Kidney (tissue), 14 donors: Measurements from ENCODE around the gene CCDC86. TPM values are rescaled to one million over a fixed set of nuclear protein-coding genes. Genes with fewer than 3 reads are reported as not detected.

ENCODE experiments used
- DNase-seq, 5 donors: peaks; one replicate each; pipeline ENCODE4 v3.0.0-alpha.2; 2013 to 2020
- FAIRE-seq: peaks from 2 replicates; lab custom pipeline; 2012; peaks lifted over from hg19 to GRCh38; lab: Jason Lieb, UNC
- H3K27ac ChIP-seq, 2 donors: one replicate each; pipeline ENCODE4 v1.7.0; 2013; ENCODE audit warnings: low read depth in 2 of 2, low read length in 2 of 2, inconsistent platforms in 1 of 2
- H3K27me3 ChIP-seq: one replicate; pipeline ENCODE4 v1.7.1; 2013; ENCODE audit warnings: low read length, inconsistent platforms; ENCODE audit not compliant: control insufficient read depth, insufficient read depth
- H3K36me3 ChIP-seq, 3 donors: one replicate each; pipeline versions ENCODE4 v1.7.0 to v1.7.1; 2013; ENCODE audit warnings: low read length in 3 of 3, control low read depth in 1 of 3, inconsistent platforms in 1 of 3; ENCODE audit not compliant: insufficient read depth in 3 of 3, control insufficient read depth in 2 of 3
- H3K4me1 ChIP-seq, 3 donors: one replicate each; pipeline versions ENCODE4 v1.7.0 to v1.7.1; 2013; ENCODE audit warnings: low read length in 3 of 3, inconsistent platforms in 1 of 3, low read depth in 1 of 3; ENCODE audit not compliant: control insufficient read depth in 2 of 3, insufficient read depth in 2 of 3
- H3K4me3 ChIP-seq, 3 donors: one replicate each; pipeline versions ENCODE4 v1.7.0 to v1.8.1; 2013; ENCODE audit warnings: low read length in 3 of 3, control low read depth in 1 of 3, inconsistent platforms in 1 of 3
- H3K9ac ChIP-seq, 3 donors: one replicate each; pipeline versions ENCODE4 v1.7.0 to v1.7.1; 2013; ENCODE audit warnings: low read length in 3 of 3, control low read depth in 1 of 3, inconsistent platforms in 1 of 3
- H3K9me3 ChIP-seq, 3 donors: one replicate each; pipeline versions ENCODE4 v1.7.0 to v1.7.1; 2013; ENCODE audit warnings: low read length in 3 of 3, control low read depth in 1 of 3, inconsistent platforms in 1 of 3; ENCODE audit not compliant: control insufficient read depth in 2 of 3, insufficient read depth in 1 of 3
- CTCF ChIP-seq: IDR thresholded peaks from 3 replicates; pipeline ENCODE4 v1.5.1; 2012; ENCODE audit warnings: mild to moderate bottlenecking, moderate library complexity, borderline replicate concordance; ENCODE audit not compliant: insufficient read depth; ENCODE audit errors: extremely low read depth
- intact Hi-C: fragments of 100-400 bp; cut with DNase I; formaldehyde crosslinking; loops from one replicate; pipeline ENCODE4 v1.11.1; 2022
- polyA plus RNA-seq: library from polyadenylated mRNA; stranded (reverse); fragments of 350-450 nt; fragmentation: Illumina TruSeq; extraction: RNeasy Lipid Tissue Mini Kit (QIAGEN cat#74804); gene quantifications from one replicate; pipeline ENCODE4 v1.2.3, GENCODE V29; 2014; ENCODE audit warnings: low read depth, low replicate concordance; ENCODE audit not compliant: insufficient read depth
- total RNA-seq: library from RNA; stranded (reverse); fragmentation: NEBNext Ultra II Directional; extraction: Animal tissue kit (Norgen Biotek cat#: 25700); gene quantifications from one replicate; pipeline ENCODE4 v1.2.1, GENCODE V29; 2021
- donor health status: control.
- donor health status: control.
- donor health status: control.
- donor health status: control.
- donor health status: control.
- donor health status: DM: yes; HTN: yes; CAD: no.
- donor health status: Normal renal cell carcinoma (clear cell type).

The CCDC86 gene
- total and polyA plus RNA-seq, 2 donors from 2014 or later = 15.9 to 18.9 TPM

- H3K27ac ChIP-seq = no peak overlapping the region
- intact Hi-C loops = no loop called here
- H3K9ac ChIP-seq = no peak overlapping the region
- H3K4me3 ChIP-seq = no peak overlapping the region
- no peaks in the 10 kb centered on the region for H3K27me3 ChIP-seq
- FAIRE-seq (no peak), DNase-seq (peak in 1 of 5 donors; percentile 26)
- no peak for TF ChIP-seq CTCF
- H3K36me3 ChIP-seq = no peaks in the 10 kb centered on the region
- no peaks in the 10 kb centered on the region for H3K9me3 ChIP-seq
- no peaks in the 10 kb centered on the region for H3K4me1 ChIP-seq
Measured at GRCh38 chr11:60803273-60803936, 38.5 kb upstream of the CCDC86 start.

- H3K36me3 ChIP-seq = no peaks in the 10 kb centered on the region
- intact Hi-C loops = no loop called here
- no peak overlapping the region for H3K27ac ChIP-seq
- FAIRE-seq = no peak
- no peak overlapping the region for H3K9ac ChIP-seq
- no peaks in the 10 kb centered on the region for H3K4me1 ChIP-seq
- DNase-seq = no peak
- no peak overlapping the region for H3K4me3 ChIP-seq
- no peaks in the 10 kb centered on the region for H3K27me3 ChIP-seq
- H3K9me3 ChIP-seq = no peaks in the 10 kb centered on the region
- no peak for TF ChIP-seq CTCF
Measured at GRCh38 chr11:60809249-60809648, 32.7 kb upstream of the CCDC86 start.

GRCh38 chr11:60809691-60810090, 32.2 kb upstream of the CCDC86 start:
- no peaks in the 10 kb centered on the region for H3K9me3 ChIP-seq
- H3K27ac ChIP-seq = no peak overlapping the region
- no peaks in the 10 kb centered on the region for H3K27me3 ChIP-seq
- H3K4me3 ChIP-seq = no peak overlapping the region
- intact Hi-C loops = no loop called here
- DNase-seq = no peak
- H3K4me1 ChIP-seq = no peaks in the 10 kb centered on the region
- no peak for TF ChIP-seq CTCF
- no peaks in the 10 kb centered on the region for H3K36me3 ChIP-seq
- H3K9ac ChIP-seq = no peak overlapping the region
- FAIRE-seq = no peak

- TF ChIP-seq CTCF = no peak
- DNase-seq (no peak), FAIRE-seq (no peak)
- no peak overlapping the region for H3K4me3 ChIP-seq
- no peak overlapping the region for H3K9ac ChIP-seq
- intact Hi-C loops = no loop called here
- H3K27ac ChIP-seq = no peak overlapping the region
- no peaks in the 10 kb centered on the region for H3K9me3 ChIP-seq
- H3K27me3 ChIP-seq = no peaks in the 10 kb centered on the region
- no peaks in the 10 kb centered on the region for H3K4me1 ChIP-seq
- no peaks in the 10 kb centered on the region for H3K36me3 ChIP-seq
Measured at GRCh38 chr11:60810151-60810550, 31.8 kb upstream of the CCDC86 start.
